Brain microvascular endothelial cell (primary cell): ENCODE results near the gene ZNF622.

Source experiments
- DNase-seq: peaks from one replicate; pipeline ENCODE4 v3.0.0-alpha.2; 2020
- H3K27ac ChIP-seq: fragments of 250-450 bp; sonication (Bioruptor Pico); 2 replicates; pipeline ENCODE4 v1.5.1; 2020; ENCODE audit warnings: mild to moderate bottlenecking, moderate library complexity
- H3K27me3 ChIP-seq: fragments of 250-450 bp; sonication (Bioruptor Pico); replicated peaks from 2 replicates; pipeline ENCODE4 v1.5.1; 2020; ENCODE audit warnings: mild to moderate bottlenecking
- H3K36me3 ChIP-seq: fragments of 250-450 bp; sonication (Bioruptor Pico); replicated peaks from 2 replicates; pipeline ENCODE4 v1.5.1; 2020; ENCODE audit warnings: mild to moderate bottlenecking
- H3K4me3 ChIP-seq: 2 replicates; pipeline ENCODE4 v1.5.1; 2011; ENCODE audit warnings: low read depth, mild to moderate bottlenecking, control low read depth, low read length, moderate library complexity
- CTCF ChIP-seq: IDR thresholded peaks from 2 replicates; pipeline ENCODE4 v1.5.1; 2011; ENCODE audit warnings: low read depth, mild to moderate bottlenecking, moderate library complexity, low read length, control low read depth, inconsistent platforms; ENCODE audit errors: missing control alignments
- in situ Hi-C: cut with HindIII; loops from 2 replicates; pipeline ENCODE4 v1.10.0; 2017; ENCODE audit warnings: low sequenced_read_pairs, low pct_ligation_motif_present

ZNF622 gene

DNA sequence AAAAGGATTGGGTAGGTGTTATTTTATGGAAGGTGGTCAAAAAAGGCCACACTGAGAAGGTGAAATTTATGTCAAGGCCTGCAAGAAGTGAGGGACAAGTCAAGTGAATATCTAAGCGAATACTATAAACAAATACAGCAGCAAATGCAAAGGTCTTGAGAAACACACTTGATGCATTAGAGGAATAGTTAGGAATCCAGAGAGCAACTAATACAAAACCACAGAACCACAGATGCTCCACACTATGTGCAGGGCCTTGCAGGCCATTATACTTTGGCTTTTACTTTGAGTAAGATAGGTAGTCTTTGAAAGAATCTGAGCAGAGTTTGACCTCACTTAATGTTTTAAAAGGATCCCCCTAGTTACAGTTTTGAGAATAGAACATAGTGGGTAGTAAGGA lies 4.6 kb downstream of the ZNF622 start:
- TF ChIP-seq CTCF: no peak
- no peak overlapping the region for H3K4me3 ChIP-seq
- in situ Hi-C loops: no loop called here
- H3K27me3 ChIP-seq: no peaks in the 10 kb centered on the region
- DNase-seq: peak; percentile 47
- H3K27ac ChIP-seq: peak overlapping the region; percentile 73
- peaks cover 53% of the 10 kb centered on the region for H3K36me3 ChIP-seq

DNA sequence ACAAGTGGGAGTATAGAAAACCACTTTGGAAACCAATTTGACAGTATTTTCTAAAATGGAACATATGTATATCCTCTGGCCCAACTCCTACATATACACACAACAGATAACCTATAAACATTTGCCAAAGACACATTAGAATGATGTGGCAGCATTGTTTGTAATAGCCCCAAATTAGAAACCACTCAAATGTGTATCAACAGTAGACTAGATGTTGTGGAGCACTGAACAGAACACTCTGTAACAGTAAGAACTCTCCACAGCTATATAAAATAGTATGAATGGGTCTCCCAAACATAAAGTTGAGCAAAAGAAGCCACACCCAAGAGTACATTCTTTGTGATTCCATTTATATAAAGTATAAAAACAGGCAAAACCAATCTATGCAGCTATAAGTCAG lies 6.1 kb downstream of the ZNF622 start:
- no peak for DNase-seq
- no peaks in the 10 kb centered on the region for H3K27me3 ChIP-seq
- no peak overlapping the region for H3K27ac ChIP-seq
- TF ChIP-seq CTCF: no peak
- H3K36me3 ChIP-seq: peaks cover 65% of the 10 kb centered on the region
- H3K4me3 ChIP-seq: no peak overlapping the region
- in situ Hi-C loops: no loop called here

- no peaks in the 10 kb centered on the region for H3K27me3 ChIP-seq
Measured at GRCh38 chr5:16457853-16458252, 7.7 kb downstream of the ZNF622 start.

DNA sequence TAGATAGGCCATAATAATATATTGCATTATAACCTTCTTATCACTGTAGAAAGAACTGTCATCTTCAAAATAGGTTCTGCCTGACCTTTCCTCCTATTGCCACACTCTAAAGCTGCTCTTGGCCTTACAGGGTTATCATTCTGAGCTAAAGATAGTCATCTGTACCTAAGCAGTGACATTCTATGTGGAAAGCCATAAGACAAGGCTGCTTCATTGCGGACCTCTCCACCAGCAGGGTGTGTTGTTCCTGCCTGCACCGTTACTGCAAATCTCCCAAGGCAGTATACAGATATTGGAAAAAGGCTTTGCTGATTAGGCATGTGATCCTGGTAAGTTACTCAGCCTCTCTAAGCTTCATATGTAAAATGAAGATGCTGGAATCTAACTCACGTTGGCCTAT lies 8.1 kb downstream of the ZNF622 start:
- in situ Hi-C loops: no loop called here
- peak; percentile 44 for TF ChIP-seq CTCF
- Histone ChIP-seq H3K4me3 (no peak overlapping the region), H3K36me3 (peaks cover 63% of the 10 kb centered on the region), H3K27me3 (no peaks in the 10 kb centered on the region), H3K27ac (peak overlapping the region; percentile 2)
- DNase-seq: no peak

More at GRCh38 chr5:16457853-16458252, 7.7 kb downstream of the ZNF622 start:
- in situ Hi-C loops: no loop called here
- no peak for DNase-seq
- Histone ChIP-seq H3K36me3 (peaks cover 63% of the 10 kb centered on the region), H3K4me3 (no peak overlapping the region), H3K27ac (peak overlapping the region; percentile 2)
- TF ChIP-seq CTCF: no peak

DNA sequence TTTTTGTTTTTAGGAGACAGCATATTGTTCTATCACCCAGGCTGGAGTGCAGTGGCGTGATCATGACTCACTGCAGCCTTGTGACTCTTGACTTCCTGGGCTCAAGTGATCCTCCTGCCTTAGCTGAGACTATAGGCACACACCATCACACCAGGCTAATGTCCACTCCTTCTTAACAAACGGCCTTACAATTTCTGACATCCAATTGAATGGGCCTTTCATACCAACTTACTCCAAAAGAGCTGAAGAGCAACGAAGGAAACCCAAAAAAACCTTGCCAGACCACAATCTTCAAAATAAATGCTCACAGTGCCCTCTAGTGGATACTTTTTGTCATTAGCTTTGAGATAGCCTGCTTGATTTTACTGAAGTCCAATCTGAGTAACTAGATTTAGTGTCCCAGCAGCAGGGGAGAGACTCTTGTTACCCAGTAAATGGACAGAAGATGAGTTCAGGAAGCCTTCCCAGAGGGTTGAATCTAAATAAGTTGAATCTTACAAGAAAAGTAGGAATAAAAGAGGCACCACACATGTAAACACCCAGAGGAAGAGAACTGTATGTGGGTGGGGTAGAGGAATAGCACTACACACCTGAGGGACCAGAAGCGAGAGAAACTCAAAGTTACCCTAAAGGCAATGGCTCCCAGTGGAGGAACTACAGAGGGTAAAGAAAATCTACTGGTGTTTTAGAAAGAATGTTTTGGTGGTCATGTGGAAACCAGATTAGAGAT lies 9.3 kb downstream of the ZNF622 start:
- Histone ChIP-seq H3K4me3 (no peak overlapping the region), H3K27me3 (no peaks in the 10 kb centered on the region), H3K27ac (peak overlapping the region; percentile 82), H3K36me3 (peaks cover 64% of the 10 kb centered on the region)
- in situ Hi-C loops: no loop called here
- DNase-seq: peak; percentile 82
- peak; percentile 64 for TF ChIP-seq CTCF

DNA sequence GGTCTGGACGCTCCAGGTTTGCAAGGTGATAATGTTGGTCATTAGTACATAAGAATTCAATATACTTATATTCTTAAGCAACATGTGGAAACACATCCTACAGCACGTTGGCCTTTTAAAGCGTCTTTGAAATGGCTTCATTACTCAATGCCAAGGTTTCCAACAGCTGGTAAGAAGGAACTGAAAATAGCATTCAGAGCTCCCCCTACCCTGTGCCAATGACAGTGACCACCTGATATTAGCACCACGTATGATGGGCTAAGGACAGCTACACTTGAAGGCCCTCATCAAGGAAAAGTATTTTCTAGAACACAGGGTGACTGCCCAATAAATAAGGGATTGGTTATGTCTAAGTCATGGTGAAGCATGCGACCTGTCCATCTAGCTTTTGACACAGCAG lies 9.9 kb downstream of the ZNF622 start:
- Histone ChIP-seq H3K27me3 (no peaks in the 10 kb centered on the region), H3K36me3 (peaks cover 64% of the 10 kb centered on the region), H3K4me3 (no peak overlapping the region), H3K27ac (peak overlapping the region; percentile 82)
- in situ Hi-C loops: no loop called here
- no peak for TF ChIP-seq CTCF
- DNase-seq: no peak
